Mucosa of descending colon (tissue), 3 donors: ENCODE results near the gene NEDD8. TPM values are rescaled to one million over a fixed set of nuclear protein-coding genes. Genes with fewer than 3 reads are reported as not detected.

Source experiments
- ATAC-seq: fragments of 200-7000 bp; cut with Tn5 transposase; one replicate; pipeline ENCODE4 v1.9.1; 2020; ENCODE audit warnings: mild to moderate bottlenecking, moderate library complexity
- DNase-seq, 3 donors: peaks; one replicate each; pipeline ENCODE4 v3.0.0-alpha.2; 2020
- H3K36me3 ChIP-seq: fragments of 200-600 bp; one replicate; pipeline ENCODE4 v1.8.0; 2021; ENCODE audit warnings: low read depth, mild to moderate bottlenecking
- H3K4me1 ChIP-seq: fragments of 200-600 bp; one replicate; pipeline ENCODE4 v1.8.0; 2021; ENCODE audit warnings: low read depth, mild to moderate bottlenecking
- H3K4me3 ChIP-seq: fragments of 200-600 bp; one replicate; pipeline ENCODE4 v1.8.0; 2021; ENCODE audit warnings: mild to moderate bottlenecking
- H3K9me3 ChIP-seq: fragments of 200-600 bp; one replicate; pipeline ENCODE4 v1.8.0; 2021; ENCODE audit warnings: mild to moderate bottlenecking
- CTCF ChIP-seq: fragments of 200-600 bp; IDR thresholded peaks from one replicate; pipeline ENCODE4 v1.8.0; 2022; ENCODE audit warnings: antibody characterized with exemption, mild to moderate bottlenecking
- intact Hi-C, 2 donors: fragments of 100-400 bp; cut with DNase I in 1 of 2; cut with micrococcal nuclease in 1 of 2; formaldehyde crosslinking; loops; one replicate each; pipeline versions ENCODE4 v1.11.0 to v1.11.1; 2022; cut with DNase I, micrococcal nuclease
- total RNA-seq, 3 donors: library from RNA; stranded (reverse); fragmentation: NEBNext Ultra II Directional in 2 of 3; extraction: Animal tissue kit (Norgen Biotek cat#: 25700) in 2 of 3; gene quantifications; one replicate each; pipeline versions ENCODE4 v1.2.1 to v1.2.4, GENCODE V29; 2021 to 2023
- donor health status: DM: no; HTN: no; CAD: no; lungs with moderate emphysema.
- donor health status: DM: no; HTN: no; CAD: no.
- donor health status: DM: no; HTN: yes; CAD: no.

Gene NEDD8
- total RNA-seq, 3 donors from 2014 or later: 108 to 150 (median 131) TPM

- H3K9me3 ChIP-seq: no peaks in the 10 kb centered on the region
- DNase-seq (peak; percentile 96 to 99 (median 97)), ATAC-seq (peak; percentile 91)
- peaks cover 3% of the 10 kb centered on the region for H3K36me3 ChIP-seq
- H3K4me3 ChIP-seq: peak within 1 kb of the TSS; percentile 37
- no peak for TF ChIP-seq CTCF
- intact Hi-C loops: no loop called here
- H3K4me1 ChIP-seq: peaks cover 19% of the 10 kb centered on the region
These were observed 19.0 kb downstream of the NEDD8 start, which contains the start of gene CHMP4A for GRCh38 chr14:24212924-24213865. TSS of gene CHMP4A (minus strand) at chr14:24213488. CDS start at chr14:24213439, 49 bp downstream.

- Histone ChIP-seq H3K36me3 (peaks cover 3% of the 10 kb centered on the region), H3K9me3 (no peaks in the 10 kb centered on the region), H3K4me3 (no peak overlapping the region), H3K4me1 (peaks cover 19% of the 10 kb centered on the region)
- ATAC-seq (no peak), DNase-seq (no peak)
- no peak for TF ChIP-seq CTCF
- intact Hi-C loops: no loop called here
These were observed 20.9 kb downstream of the NEDD8 start for GRCh38 chr14:24211311-24211710.

- intact Hi-C loops: no loop called here
- Histone ChIP-seq H3K9me3 (no peaks in the 10 kb centered on the region), H3K4me3 (no peak overlapping the region), H3K36me3 (peaks cover 3% of the 10 kb centered on the region), H3K4me1 (peaks cover 6% of the 10 kb centered on the region)
- ATAC-seq (no peak), DNase-seq (no peak)
- no peak for TF ChIP-seq CTCF
These were observed 24.5 kb downstream of the NEDD8 start for GRCh38 chr14:24207625-24208024.

GRCh38 chr14:24207104-24207551, 25.0 kb downstream of the NEDD8 start:
- peaks cover 3% of the 10 kb centered on the region for H3K4me1 ChIP-seq
- intact Hi-C loops: no loop called here
- H3K4me3 ChIP-seq: no peak overlapping the region
- TF ChIP-seq CTCF: no peak
- no peaks in the 10 kb centered on the region for H3K9me3 ChIP-seq
- ATAC-seq: no peak
- H3K36me3 ChIP-seq: peaks cover 3% of the 10 kb centered on the region
- DNase-seq: no peak

GRCh38 chr14:24206260-24207103, 25.7 kb downstream of the NEDD8 start:
- intact Hi-C loops: no loop called here
- Histone ChIP-seq H3K4me3 (no peak overlapping the region), H3K9me3 (no peaks in the 10 kb centered on the region), H3K36me3 (peaks cover 3% of the 10 kb centered on the region), H3K4me1 (no peaks in the 10 kb centered on the region)
- TF ChIP-seq CTCF: no peak
- DNase-seq: no peak
- ATAC-seq: no peak
